Right atrium auricular region (tissue), 2 donors: ENCODE data around the gene SURF4. TPM values are rescaled to one million over a fixed set of nuclear protein-coding genes. Genes with fewer than 3 reads are reported as not detected.

Experiments
- DNase-seq: peaks from one replicate; pipeline ENCODE4 v3.0.0-alpha.2; 2019; ENCODE audit warnings: low spot score
- H3K27ac ChIP-seq, 2 donors: fragments of 200-600 bp; sonication (generic); 1 replicate in 1 of 2; 2 replicates in 1 of 2; pipeline ENCODE4 v1.5.1; 2016 to 2019
- H3K27me3 ChIP-seq, 2 donors: fragments of 200-600 bp; sonication (generic); one replicate each; pipeline versions ENCODE4 v1.5.1 to v1.6.0; 2017 to 2019
- H3K36me3 ChIP-seq: fragments of 200-600 bp; sonication (generic); one replicate; pipeline ENCODE4 v1.5.1; 2016
- H3K4me1 ChIP-seq, 2 donors: fragments of 200-600 bp; sonication (generic); one replicate each; pipeline versions ENCODE4 v1.5.1 to v1.6.0; 2017 to 2019
- H3K4me3 ChIP-seq, 2 donors: fragments of 200-600 bp; sonication (generic); 1 replicate in 1 of 2; 2 replicates in 1 of 2; pipeline ENCODE4 v1.5.1; 2017 to 2019; ENCODE audit warnings: mild to moderate bottlenecking in 1 of 2, moderate library complexity in 1 of 2
- H3K9me3 ChIP-seq, 2 donors: fragments of 200-600 bp; sonication (generic); one replicate each; pipeline ENCODE4 v1.5.1; 2019
- total RNA-seq, 2 donors: library from RNA; depleted of rRNA; stranded (reverse); fragments of >200 nt; gene quantifications; one replicate each; pipeline ENCODE4 v1.1.0, GENCODE V29; 2016
- TF ChIP-seq, protein P1 (sequence below), 2 donors: fragments of 200-600 bp; sonication (generic); IDR thresholded peaks; one replicate each; pipeline ENCODE4 v1.5.1; 2019; ENCODE audit warnings: antibody characterized with exemption in 2 of 2

SURF4 gene
- total RNA-seq, 2 donors from 2014 or later: 96.0 to 124 TPM

DNA sequence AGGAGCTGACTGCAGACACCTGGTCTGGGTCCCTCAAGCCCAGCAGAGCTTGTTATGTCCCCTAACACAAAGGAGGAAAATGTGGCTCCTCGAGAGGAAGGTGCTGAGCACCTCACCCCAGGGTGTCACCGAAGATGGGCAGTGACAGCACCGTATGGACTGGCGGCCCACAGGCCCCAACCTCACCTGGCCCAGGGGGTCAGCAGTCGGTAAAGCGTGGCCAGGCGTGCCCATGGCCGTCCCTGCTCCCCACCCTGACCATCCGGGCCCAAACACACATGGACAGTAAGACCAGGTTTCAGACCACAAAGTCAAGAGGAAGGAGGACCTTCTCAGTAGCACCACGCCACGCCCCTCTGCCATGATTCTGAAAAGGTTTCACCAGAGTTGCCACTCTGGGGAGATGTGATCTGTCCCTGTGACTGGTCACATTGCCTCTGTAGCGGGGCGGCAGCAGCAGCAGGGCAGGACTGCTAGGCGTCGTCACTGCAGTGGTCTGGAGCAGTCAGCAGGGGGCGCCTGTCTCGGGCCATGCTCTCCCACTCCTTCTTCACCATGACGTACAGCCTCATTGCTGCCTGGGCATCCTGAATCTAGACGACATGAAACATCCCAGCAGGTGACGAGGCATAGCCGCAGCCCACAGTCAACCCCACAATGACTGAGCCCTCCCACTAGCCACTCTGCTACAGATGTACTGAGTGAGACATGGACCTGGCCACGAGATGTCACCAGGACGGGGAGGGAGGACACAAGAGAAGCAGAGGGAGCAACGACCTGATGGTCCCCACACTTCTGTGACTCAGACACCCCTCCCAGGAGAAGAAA is 30.8 kb upstream of the SURF4 start:
- Histone ChIP-seq H3K9me3 (no peaks in the 10 kb centered on the region), H3K27ac (no peak overlapping the region), H3K4me3 (no peak overlapping the region), H3K4me1 (peaks cover 0 to 7% of the 10 kb centered on the region in 2 donors), H3K36me3 (peaks cover 55% of the 10 kb centered on the region), H3K27me3 (no peaks in the 10 kb centered on the region)
- TF ChIP-seq, protein P1, sequence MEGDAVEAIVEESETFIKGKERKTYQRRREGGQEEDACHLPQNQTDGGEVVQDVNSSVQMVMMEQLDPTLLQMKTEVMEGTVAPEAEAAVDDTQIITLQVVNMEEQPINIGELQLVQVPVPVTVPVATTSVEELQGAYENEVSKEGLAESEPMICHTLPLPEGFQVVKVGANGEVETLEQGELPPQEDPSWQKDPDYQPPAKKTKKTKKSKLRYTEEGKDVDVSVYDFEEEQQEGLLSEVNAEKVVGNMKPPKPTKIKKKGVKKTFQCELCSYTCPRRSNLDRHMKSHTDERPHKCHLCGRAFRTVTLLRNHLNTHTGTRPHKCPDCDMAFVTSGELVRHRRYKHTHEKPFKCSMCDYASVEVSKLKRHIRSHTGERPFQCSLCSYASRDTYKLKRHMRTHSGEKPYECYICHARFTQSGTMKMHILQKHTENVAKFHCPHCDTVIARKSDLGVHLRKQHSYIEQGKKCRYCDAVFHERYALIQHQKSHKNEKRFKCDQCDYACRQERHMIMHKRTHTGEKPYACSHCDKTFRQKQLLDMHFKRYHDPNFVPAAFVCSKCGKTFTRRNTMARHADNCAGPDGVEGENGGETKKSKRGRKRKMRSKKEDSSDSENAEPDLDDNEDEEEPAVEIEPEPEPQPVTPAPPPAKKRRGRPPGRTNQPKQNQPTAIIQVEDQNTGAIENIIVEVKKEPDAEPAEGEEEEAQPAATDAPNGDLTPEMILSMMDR (IDR thresholded peaks at IDR 0.05): peak; percentile 86 to 92
- DNase-seq: peak; percentile 73

- DNase-seq: no peak
- Histone ChIP-seq H3K9me3 (no peaks in the 10 kb centered on the region), H3K4me1 (peaks cover 0 to 7% of the 10 kb centered on the region in 2 donors), H3K4me3 (no peak overlapping the region), H3K27me3 (no peaks in the 10 kb centered on the region), H3K27ac (no peak overlapping the region), H3K36me3 (peaks cover 47% of the 10 kb centered on the region)
- TF ChIP-seq, protein P1 (IDR thresholded peaks at IDR 0.05): no peak
Observed at GRCh38 chr9:133405508-133406438, 29.9 kb upstream of the SURF4 start.

DNA sequence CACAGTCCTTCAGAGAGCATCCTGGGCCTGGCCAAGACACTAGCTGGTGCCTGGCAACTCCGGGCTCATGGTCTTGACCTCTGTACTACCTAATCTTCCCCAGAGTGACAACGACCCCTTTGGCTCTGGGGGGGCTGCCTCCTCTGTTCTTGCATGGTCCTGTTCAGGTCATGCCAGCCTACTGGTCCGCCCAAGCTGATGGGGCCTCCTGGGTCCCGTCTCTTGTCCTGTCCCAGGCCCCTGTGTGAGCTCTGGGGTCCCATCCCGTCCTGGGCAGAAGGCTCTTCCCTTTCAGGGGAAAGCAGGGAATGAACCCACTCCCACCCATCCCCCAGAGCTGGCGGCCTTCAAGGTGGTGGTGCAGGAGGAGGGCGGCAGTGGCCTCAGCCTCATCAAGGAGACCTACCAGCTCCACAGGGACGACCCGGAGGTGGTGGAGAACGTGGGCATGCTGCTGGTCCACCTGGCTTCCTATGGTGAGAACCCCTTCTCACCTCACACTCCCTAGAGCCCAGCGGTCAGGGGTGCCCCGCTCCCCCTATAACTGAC is 28.7 kb upstream of the SURF4 start:
- TF ChIP-seq, protein P1 (IDR thresholded peaks at IDR 0.05): no peak
- DNase-seq: no peak
- peaks cover 35% of the 10 kb centered on the region for H3K36me3 ChIP-seq

GRCh38 chr9:133403766-133404453 is 28.1 kb upstream of the SURF4 start:
- TF ChIP-seq, protein P1 (IDR thresholded peaks at IDR 0.05): peak in 1 of 2 donors; percentile 57
- H3K27ac ChIP-seq: no peak overlapping the region
- H3K27me3 ChIP-seq: no peaks in the 10 kb centered on the region
- H3K4me1 ChIP-seq: peaks cover 0 to 7% of the 10 kb centered on the region in 2 donors
- no peak overlapping the region for H3K4me3 ChIP-seq
- DNase-seq: no peak
- no peaks in the 10 kb centered on the region for H3K9me3 ChIP-seq
- H3K36me3 ChIP-seq: peaks cover 32% of the 10 kb centered on the region

More for the DNA sequence above, 28.7 kb upstream of the SURF4 start:
- Histone ChIP-seq H3K4me3 (no peak overlapping the region), H3K27ac (no peak overlapping the region), H3K27me3 (no peaks in the 10 kb centered on the region), H3K4me1 (peaks cover 0 to 7% of the 10 kb centered on the region in 2 donors), H3K9me3 (no peaks in the 10 kb centered on the region)

DNA sequence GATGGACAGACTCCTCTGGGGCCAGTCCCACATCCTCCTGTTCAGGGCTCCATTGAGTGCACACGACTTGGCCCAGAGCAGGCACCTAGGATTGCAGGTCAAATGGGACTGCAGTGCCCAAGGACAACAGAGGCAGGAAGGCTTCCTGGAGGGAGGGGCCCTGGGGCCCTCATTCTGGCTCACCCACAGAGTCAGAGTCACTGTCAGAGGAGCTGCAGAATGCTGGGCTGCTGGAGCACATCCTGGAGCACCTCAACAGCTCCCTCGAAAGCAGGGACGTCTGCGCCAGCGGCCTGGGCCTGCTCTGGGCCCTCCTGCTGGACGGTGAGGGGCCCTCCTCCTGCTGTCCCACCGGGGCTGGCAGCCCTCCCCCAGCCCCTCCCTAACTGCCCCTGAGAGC is 26.8 kb upstream of the SURF4 start:
- TF ChIP-seq, protein P1 (IDR thresholded peaks at IDR 0.05): no peak
- H3K4me1 ChIP-seq: peaks cover 0 to 7% of the 10 kb centered on the region in 2 donors
- H3K9me3 ChIP-seq: no peaks in the 10 kb centered on the region
- H3K27me3 ChIP-seq: no peaks in the 10 kb centered on the region
- no peak for DNase-seq
- no peak overlapping the region for H3K4me3 ChIP-seq
- peaks cover 24% of the 10 kb centered on the region for H3K36me3 ChIP-seq
- H3K27ac ChIP-seq: no peak overlapping the region
